Activated CD4-positive, alpha-beta T cell treated with anti-CD3 and anti-CD28 coated beads, Interleukin-2, amount 10 ng/mL, durations not matched to agents 24 days and 14 days (primary cell): ENCODE results near the gene KCNIP1. TPM values are rescaled to one million over a fixed set of nuclear protein-coding genes. Genes with fewer than 3 reads are reported as not detected.

ENCODE experiments used
- DNase-seq: peaks from one replicate; pipeline ENCODE4 v3.0.0; 2022
- H3K27ac Mint-ChIP-seq: one replicate; pipeline ENCODE4 v1.8.0; 2022; ENCODE audit warnings: mild to moderate bottlenecking, mixed read lengths
- H3K27me3 Mint-ChIP-seq: one replicate; pipeline ENCODE4 v1.8.0; 2022; ENCODE audit warnings: mixed read lengths
- H3K36me3 Mint-ChIP-seq: one replicate; pipeline ENCODE4 v1.8.0; 2022; ENCODE audit warnings: low read depth, mild to moderate bottlenecking, mixed read lengths
- H3K4me1 Mint-ChIP-seq: one replicate; pipeline ENCODE4 v1.8.0; 2021; ENCODE audit warnings: mixed read lengths
- H3K4me3 Mint-ChIP-seq: one replicate; pipeline ENCODE4 v1.8.0; 2022; ENCODE audit warnings: mild to moderate bottlenecking, moderate library complexity, mixed read lengths
- H3K9me3 Mint-ChIP-seq: one replicate; pipeline ENCODE4 v1.8.0; 2021; ENCODE audit warnings: mixed read lengths
- intact Hi-C: fragments of 100-400 bp; cut with micrococcal nuclease; formaldehyde crosslinking; loops from one replicate; pipeline ENCODE4 v1.15.1; 2023
- total RNA-seq: library from RNA; stranded (reverse); gene quantifications from 2 replicates; pipeline ENCODE4 v1.2.3, GENCODE V29; 2022

The KCNIP1 gene
- total RNA-seq, 1 donor from 2014 or later = not detected

DNA sequence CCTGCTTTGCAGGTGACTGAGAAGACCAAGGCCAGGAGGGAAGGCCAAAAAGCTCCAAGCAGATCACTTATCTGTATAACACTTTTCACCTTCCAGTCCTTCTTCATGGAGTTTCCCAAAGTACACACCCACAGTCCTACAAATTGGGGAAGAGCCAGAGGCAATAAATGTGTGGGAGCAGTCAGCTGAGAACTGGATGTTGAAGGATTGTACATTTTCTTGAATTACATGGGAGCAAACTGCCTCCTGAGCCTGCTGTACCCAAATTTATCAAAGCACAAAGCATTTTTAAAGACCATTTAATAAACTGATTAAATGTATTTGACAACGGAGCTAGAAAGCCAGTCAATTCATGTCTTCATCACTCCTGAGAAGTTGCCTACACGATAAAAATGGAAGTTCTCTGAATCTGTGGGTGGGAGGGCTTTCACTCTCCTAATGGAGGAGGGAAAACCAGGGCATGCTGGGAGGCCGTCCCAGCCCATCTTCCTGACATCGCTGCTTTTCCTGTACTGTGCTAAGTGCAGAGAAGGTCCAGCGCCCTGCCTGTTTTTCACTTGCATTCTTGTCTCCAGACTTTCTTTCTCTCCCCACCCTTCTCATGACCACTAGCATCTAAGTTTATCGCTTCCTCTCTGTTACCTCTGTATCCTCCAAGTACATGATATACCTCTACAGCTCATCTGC lies 79.0 kb downstream of the KCNIP1 start:
- no peak for DNase-seq
- Mint-ChIP-seq H3K36me3 (no peaks in the 10 kb centered on the region), H3K9me3 (peaks cover 10% of the 10 kb centered on the region), H3K4me1 (no peaks in the 10 kb centered on the region), H3K4me3 (no peak overlapping the region), H3K27me3 (peaks cover 21% of the 10 kb centered on the region), H3K27ac (no peak overlapping the region)
- intact Hi-C loops = no loop called here

DNA sequence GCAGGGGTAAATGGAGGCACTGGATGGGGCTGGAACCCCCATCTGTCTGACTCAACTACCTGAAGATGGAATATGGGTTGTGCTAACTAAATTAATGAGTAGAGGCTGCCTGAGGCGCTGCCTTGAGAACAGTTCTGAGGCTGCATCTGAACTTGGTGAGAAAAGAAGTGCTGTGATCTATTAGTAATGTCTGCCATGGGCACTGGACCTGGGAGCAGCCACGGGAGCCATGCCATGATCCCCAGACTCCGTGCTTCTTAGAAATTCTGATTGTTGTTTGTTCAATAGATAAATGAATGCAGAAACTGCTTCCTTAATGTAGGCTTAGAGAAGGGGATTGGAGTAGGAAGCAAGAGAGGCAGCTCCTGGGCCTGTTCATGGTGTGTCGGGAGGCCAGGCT lies 80.2 kb downstream of the KCNIP1 start:
- H3K27ac Mint-ChIP-seq = no peak overlapping the region
- DNase-seq = no peak
- no peaks in the 10 kb centered on the region for H3K36me3 Mint-ChIP-seq
- peaks cover 16% of the 10 kb centered on the region for H3K27me3 Mint-ChIP-seq
- intact Hi-C loops = no loop called here
- no peak overlapping the region for H3K4me3 Mint-ChIP-seq
- no peaks in the 10 kb centered on the region for H3K4me1 Mint-ChIP-seq
- H3K9me3 Mint-ChIP-seq = no peaks in the 10 kb centered on the region

DNA sequence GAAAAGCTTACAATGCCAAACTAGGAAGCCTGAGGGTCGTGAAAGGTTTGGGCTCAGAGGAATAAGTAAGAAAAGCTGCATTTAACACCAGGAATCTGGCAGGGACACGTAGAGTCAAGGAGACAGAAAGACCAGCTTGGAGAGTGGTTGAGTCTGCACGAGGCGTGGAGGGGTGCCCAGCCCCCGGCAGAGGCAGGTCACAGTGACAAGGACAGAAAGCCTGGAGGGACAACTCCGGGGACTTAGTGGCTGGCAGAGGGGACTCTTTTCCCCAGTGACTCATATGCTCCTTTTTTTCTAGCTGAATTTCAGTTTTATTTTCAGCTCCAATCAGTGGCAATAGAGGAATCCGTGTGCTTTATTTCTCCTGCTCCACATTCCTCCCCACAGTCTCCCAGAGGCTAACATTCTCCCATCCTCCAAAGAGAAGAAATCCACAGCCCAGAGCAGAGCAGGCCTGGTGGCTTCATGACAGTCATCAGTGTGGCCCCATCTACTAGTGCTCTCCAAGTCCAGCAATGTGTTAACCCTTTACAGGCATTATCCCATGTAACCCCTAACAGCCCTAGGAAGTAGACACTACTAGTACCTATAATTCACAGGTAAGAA lies 80.7 kb downstream of the KCNIP1 start:
- peaks cover 16% of the 10 kb centered on the region for H3K27me3 Mint-ChIP-seq
- H3K9me3 Mint-ChIP-seq = no peaks in the 10 kb centered on the region
- H3K4me1 Mint-ChIP-seq = no peaks in the 10 kb centered on the region
- no peak overlapping the region for H3K27ac Mint-ChIP-seq
- no peak overlapping the region for H3K4me3 Mint-ChIP-seq
- intact Hi-C loops = no loop called here
- no peak for DNase-seq
- H3K36me3 Mint-ChIP-seq = no peaks in the 10 kb centered on the region

DNA sequence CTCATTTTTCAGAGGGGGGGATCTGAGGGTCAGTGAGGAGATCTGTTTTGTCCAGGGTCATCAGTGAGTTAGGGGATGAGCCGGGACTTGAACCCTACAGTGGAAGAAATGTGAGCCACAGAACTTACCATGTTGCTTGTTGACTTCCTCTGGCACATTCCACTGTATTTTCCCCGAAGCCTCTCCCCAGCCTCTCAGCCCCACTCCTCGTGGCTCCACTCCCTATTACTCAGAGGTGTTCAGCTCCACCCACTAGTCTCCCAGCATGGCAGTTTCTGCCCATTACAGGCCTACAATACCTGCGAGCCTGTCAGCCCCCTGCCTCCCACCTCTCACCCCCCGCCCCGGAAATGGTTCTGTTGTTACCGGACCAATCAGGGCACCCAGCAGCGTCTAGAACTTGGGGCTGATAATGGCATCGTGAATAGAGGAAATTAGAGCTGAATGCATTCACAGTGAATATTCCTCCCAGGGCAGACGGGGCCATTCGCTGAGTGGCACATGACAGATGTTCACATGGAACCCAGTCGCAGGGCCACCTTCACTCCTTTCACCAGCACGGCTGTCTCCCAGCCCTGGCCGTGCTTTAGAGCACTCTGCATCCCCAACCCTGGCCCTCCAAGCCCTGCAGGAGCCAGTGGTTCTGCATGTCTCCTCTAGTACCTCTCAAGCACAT lies 81.6 kb downstream of the KCNIP1 start:
- intact Hi-C loops = no loop called here
- Mint-ChIP-seq H3K9me3 (no peaks in the 10 kb centered on the region), H3K27me3 (peaks cover 16% of the 10 kb centered on the region), H3K27ac (no peak overlapping the region), H3K4me1 (no peaks in the 10 kb centered on the region), H3K4me3 (no peak overlapping the region), H3K36me3 (no peaks in the 10 kb centered on the region)
- no peak for DNase-seq

DNA sequence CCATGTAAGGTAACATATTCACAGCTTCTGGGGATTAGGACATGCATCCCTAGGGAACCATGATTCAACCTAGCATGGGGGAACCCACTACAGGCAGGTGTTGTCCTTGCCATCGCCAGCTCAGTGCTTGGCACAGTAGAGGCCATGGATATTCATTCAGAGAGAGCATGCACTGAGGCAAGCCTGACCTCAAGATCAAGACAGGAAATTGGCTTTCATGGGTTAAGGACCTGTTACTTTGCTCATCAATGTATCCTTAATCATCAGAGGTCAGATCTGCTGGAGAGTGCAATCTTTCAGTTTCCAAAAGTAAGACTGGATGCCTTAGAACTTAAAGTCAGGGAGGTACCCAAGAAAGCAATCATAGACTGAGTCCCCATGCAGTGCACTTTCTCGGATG lies 84.0 kb downstream of the KCNIP1 start:
- H3K9me3 Mint-ChIP-seq = no peaks in the 10 kb centered on the region
- no peaks in the 10 kb centered on the region for H3K4me1 Mint-ChIP-seq
- H3K4me3 Mint-ChIP-seq = no peak overlapping the region
- intact Hi-C loops = no loop called here
- no peak for DNase-seq
- no peaks in the 10 kb centered on the region for H3K36me3 Mint-ChIP-seq
- peaks cover 15% of the 10 kb centered on the region for H3K27me3 Mint-ChIP-seq
- no peak overlapping the region for H3K27ac Mint-ChIP-seq

DNA sequence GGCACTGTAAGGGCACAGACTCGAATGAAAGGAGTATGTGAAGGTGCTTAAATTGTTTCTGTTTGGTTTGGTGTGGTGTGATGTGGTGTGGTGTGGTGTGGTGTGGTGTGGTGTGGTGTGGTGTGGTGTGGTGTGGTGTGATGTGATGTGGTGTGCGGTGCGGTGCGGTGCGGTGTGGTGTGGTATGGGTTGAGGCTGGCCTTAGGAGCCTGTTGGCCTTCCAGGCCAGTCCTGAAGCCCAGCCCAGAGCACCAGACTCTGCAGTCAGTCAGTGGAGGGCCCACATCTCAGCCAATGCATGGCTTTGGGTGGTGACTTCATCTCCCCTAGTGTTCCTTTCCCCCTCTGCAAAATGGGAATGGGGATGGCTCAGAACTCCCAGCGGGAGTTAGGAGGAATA lies 85.8 kb downstream of the KCNIP1 start:
- DNase-seq = no peak
- intact Hi-C loops = no loop called here
- no peak overlapping the region for H3K4me3 Mint-ChIP-seq
- H3K9me3 Mint-ChIP-seq = no peaks in the 10 kb centered on the region
- no peaks in the 10 kb centered on the region for H3K4me1 Mint-ChIP-seq
- H3K27me3 Mint-ChIP-seq = peaks cover 17% of the 10 kb centered on the region
- no peaks in the 10 kb centered on the region for H3K36me3 Mint-ChIP-seq
- no peak overlapping the region for H3K27ac Mint-ChIP-seq

DNA sequence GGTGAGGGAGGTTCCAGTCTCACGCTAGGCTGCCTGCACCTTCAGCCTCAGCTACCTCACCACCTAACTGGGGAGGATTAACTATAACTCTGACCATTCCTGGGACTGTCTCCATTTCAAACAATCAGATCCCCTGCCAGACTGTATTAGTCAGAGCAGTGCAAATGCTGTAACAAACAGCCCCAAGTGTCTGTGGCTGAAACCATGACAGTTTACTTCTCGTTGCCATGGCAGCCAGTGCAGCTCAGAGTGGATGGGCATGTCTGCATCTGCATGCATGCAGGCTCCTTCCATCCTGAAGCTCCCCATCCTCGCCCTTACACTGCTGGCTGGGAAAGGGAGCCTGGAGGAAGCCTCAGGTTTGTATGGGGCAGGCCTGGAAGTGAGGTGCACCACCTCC lies 86.7 kb downstream of the KCNIP1 start:
- Mint-ChIP-seq H3K4me3 (no peak overlapping the region), H3K27ac (no peak overlapping the region), H3K9me3 (no peaks in the 10 kb centered on the region), H3K4me1 (no peaks in the 10 kb centered on the region), H3K27me3 (peaks cover 19% of the 10 kb centered on the region), H3K36me3 (no peaks in the 10 kb centered on the region)
- no peak for DNase-seq
- intact Hi-C loops = no loop called here

DNA sequence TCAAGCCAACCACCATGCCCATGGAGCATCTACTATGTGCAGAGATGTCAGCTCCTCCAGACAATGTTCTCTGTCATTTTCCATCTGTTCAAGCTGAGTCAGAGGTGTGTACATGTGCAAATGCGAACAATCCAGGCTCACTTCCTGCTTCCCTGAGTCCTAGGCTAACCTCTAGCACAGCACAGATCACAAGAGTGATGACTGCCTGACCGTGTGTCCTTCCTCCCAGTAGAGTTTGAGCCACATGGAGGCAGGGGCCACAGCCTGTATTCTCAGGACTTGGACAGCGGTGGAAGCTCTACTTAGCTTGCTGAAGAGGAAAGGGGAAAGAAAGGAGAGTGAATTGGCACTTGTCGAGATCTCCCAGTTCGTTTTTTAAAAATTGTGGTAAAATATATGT lies 87.2 kb downstream of the KCNIP1 start:
- no peak for DNase-seq
- Mint-ChIP-seq H3K4me3 (no peak overlapping the region), H3K4me1 (no peaks in the 10 kb centered on the region), H3K9me3 (no peaks in the 10 kb centered on the region), H3K27me3 (peaks cover 19% of the 10 kb centered on the region), H3K27ac (no peak overlapping the region), H3K36me3 (no peaks in the 10 kb centered on the region)
- intact Hi-C loops = no loop called here

DNA sequence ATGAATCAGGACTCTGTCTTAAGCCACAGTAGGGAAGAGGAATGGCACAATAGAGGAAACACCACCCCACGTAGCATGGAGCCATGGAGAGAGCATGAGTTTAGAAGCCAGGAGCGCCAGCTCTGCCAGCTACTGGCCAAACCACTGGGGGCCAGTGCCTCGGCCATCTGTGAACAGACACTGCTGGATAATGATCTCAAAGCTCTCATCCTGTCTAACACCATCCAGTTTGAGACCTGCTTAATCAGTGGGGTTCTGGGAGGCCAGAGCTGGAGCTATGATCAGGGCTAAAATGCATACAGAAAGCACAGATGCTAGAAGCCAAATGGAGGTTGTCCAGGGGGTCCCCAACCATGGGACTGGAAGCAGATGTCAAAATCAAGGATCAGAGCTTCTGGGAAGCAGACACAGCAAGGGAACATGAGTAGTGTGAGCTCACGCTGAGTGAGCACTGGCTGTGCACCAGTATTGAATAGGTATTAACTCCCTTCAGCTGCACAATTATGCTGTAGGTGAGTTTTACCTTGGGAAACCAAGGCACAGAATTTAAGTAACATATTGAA lies 92.7 kb downstream of the KCNIP1 start:
- Mint-ChIP-seq H3K36me3 (no peaks in the 10 kb centered on the region), H3K27me3 (peaks cover 31% of the 10 kb centered on the region), H3K9me3 (no peaks in the 10 kb centered on the region), H3K4me1 (peaks cover 18% of the 10 kb centered on the region), H3K27ac (no peak overlapping the region), H3K4me3 (no peak overlapping the region)
- intact Hi-C loops = loop anchor here (1.0 kb wide), 1 partner anchor 24 kb away; no protein-coding TSS in a partner anchor
- DNase-seq = no peak

DNA sequence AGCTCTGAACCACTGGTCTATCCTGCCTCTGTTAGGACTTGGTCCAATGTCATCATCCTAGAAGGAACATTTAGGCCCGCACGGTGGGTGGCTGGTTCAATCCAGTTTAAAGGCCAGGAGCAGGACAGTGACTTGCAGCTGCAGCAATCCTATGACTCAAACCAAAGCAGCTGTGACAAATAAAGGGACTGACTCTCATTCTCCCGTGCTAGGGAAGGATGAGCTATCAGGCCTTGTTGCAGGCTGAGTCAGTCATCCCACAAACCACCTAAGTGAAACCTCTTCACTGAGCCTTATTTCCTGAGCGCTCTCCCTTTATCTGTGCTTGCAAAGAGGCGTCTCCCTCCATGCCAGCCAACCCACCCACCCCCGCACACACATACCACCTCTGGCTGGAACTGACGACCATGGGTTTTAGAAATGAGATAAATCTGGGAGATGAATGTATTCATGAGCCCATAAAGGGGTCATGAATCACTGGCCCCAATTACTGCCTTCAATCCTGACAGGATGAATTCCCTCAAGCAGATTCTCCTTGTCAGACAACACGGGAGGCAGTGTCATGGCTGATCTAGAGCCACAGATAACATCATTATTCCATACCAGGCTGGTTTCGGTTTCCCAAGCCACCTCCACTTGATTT lies 93.4 kb downstream of the KCNIP1 start:
- peak; percentile 62 for DNase-seq
- Mint-ChIP-seq H3K27me3 (peaks cover 29% of the 10 kb centered on the region), H3K4me3 (no peak overlapping the region), H3K9me3 (no peaks in the 10 kb centered on the region), H3K27ac (peak overlapping the region; percentile 43), H3K36me3 (no peaks in the 10 kb centered on the region), H3K4me1 (peaks cover 18% of the 10 kb centered on the region)
- intact Hi-C loops = loop anchor here (1.0 kb wide), 1 partner anchor 25 kb away; no protein-coding TSS in a partner anchor

DNA sequence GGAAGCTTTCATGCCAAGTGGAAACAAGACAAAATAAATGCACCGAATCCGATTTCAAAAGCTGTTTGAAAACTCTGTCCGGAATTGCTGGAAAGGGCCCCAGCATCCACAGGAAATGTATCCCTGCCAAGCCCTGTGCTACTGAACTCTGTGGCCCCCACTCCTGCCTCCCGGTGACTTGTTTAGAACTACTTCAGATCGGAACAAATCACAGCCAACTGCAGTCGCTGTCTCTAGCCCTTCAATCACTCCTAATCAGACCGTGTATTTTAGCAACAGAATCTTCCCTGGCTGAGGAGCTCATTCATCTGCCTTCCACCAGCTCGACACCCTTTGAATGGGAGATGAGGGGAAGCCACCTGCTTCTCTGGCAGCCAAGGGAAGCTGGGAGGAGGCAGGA lies 94.1 kb downstream of the KCNIP1 start:
- Mint-ChIP-seq H3K27me3 (peaks cover 27% of the 10 kb centered on the region), H3K9me3 (no peaks in the 10 kb centered on the region), H3K4me1 (peaks cover 18% of the 10 kb centered on the region), H3K4me3 (no peak overlapping the region), H3K36me3 (no peaks in the 10 kb centered on the region), H3K27ac (no peak overlapping the region)
- no peak for DNase-seq
- intact Hi-C loops = loop anchor here (1.0 kb wide), 1 partner anchor 26 kb away; no protein-coding TSS in a partner anchor

DNA sequence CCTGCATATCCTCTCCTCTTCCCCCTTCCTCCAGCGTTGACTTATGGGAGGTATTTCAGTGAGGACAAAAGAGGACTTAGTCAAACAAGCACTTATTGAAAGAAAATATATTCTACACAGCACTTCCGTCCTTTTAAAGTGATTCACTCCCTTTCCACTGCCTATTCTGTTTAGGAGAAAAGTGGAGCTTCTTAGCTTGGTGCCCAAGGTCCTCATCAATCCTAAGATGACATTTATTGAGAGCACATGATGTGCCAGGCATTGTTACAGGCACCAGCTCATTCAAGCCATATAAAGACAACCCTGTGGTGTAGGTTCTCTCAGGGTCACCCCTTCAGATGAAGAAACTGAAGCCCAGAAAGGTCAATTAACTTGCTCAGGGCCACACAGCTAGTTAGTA lies 95.9 kb downstream of the KCNIP1 start:
- Mint-ChIP-seq H3K4me3 (no peak overlapping the region), H3K27ac (no peak overlapping the region), H3K9me3 (no peaks in the 10 kb centered on the region), H3K27me3 (peaks cover 26% of the 10 kb centered on the region), H3K36me3 (no peaks in the 10 kb centered on the region), H3K4me1 (peaks cover 20% of the 10 kb centered on the region)
- intact Hi-C loops = no loop called here
- DNase-seq = no peak

DNA sequence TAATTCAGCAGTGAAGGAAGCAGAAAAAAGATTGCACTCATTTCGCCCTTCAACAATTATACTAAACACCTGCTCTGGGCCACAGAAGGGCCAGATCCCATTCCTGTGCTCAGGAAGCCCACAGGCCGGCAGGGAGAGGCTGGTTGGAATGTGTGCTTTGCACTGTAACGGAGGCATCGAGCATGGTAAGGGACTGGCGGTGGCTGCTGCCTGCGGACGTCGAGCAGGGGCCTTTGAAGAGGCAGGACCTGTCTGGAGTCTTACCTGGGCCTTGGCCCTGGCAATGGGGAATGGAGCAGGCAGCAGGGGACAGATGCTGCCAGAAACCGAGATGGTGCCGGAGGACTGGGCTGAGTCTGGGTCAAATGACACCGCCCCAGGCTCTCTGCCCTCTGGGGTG lies 97.8 kb downstream of the KCNIP1 start:
- Mint-ChIP-seq H3K27me3 (peaks cover 22% of the 10 kb centered on the region), H3K4me1 (peaks cover 18% of the 10 kb centered on the region), H3K36me3 (no peaks in the 10 kb centered on the region), H3K9me3 (no peaks in the 10 kb centered on the region), H3K27ac (no peak overlapping the region), H3K4me3 (no peak overlapping the region)
- DNase-seq = no peak
- intact Hi-C loops = no loop called here

DNA sequence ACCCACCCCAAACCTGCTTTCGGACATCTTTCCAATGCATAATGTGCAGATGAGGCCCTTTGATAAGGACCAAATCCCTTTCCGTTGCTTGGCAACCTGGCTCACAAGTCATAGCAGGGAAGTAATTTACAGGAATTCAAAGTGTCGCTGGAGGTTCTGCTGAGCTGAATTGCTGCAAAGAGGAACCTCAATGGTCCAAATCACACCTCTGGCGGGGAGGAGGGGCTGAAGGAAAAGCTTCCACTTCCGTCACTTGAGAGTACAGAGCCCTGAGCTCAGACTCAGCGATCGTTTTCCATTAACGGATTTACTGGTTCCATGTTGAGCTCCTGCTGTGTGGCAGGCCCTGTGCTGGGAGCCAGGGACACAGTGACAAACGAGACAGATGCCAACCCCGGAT lies 99.3 kb downstream of the KCNIP1 start:
- no peak overlapping the region for H3K27ac Mint-ChIP-seq
- H3K36me3 Mint-ChIP-seq = no peaks in the 10 kb centered on the region
- H3K4me1 Mint-ChIP-seq = peaks cover 10% of the 10 kb centered on the region
- H3K27me3 Mint-ChIP-seq = peaks cover 24% of the 10 kb centered on the region
- no peak overlapping the region for H3K4me3 Mint-ChIP-seq
- no peaks in the 10 kb centered on the region for H3K9me3 Mint-ChIP-seq
- intact Hi-C loops = no loop called here
- DNase-seq = no peak
